Measurements from ENCODE around the gene MET. TPM values are rescaled to one million over a fixed set of nuclear protein-coding genes. Genes with fewer than 3 reads are reported as not detected.
A peak's percentile ranks its signal among the peaks of the same experiment; 100 is the strongest.

MET gene
- total RNA-seq, 1 experiment from 2014 or later, result 5.0 TPM

GRCh38 chr7:116734710-116735109 is 62.7 kb downstream of the MET start:
- Histone ChIP-seq H4K8ac (replicated peaks; ENCODE audit: insufficient read length, low read depth, low read length) (no peak overlapping the region), H2AK5ac (ENCODE audit: insufficient read length, low read length) (no peak overlapping the region), H3K9me3 (ENCODE audit: control insufficient read depth, low read depth, low read length) (no peaks in the 10 kb centered on the region), H4K20me1 (ENCODE audit: control insufficient read depth, insufficient read depth, insufficient read length) (no peaks in the 10 kb centered on the region), H4K91ac (ENCODE audit: insufficient read length, low read depth, low read length) (no peak overlapping the region), H3K56ac (ENCODE audit: insufficient read length, low read depth, low read length) (no peak overlapping the region), H3K27ac (ENCODE audit: insufficient read length, low read depth, low read length) (no peak overlapping the region), H3T11ph (ENCODE audit: low read length) (no peak overlapping the region), H3K14ac (ENCODE audit: insufficient read depth, low read length) (no peak overlapping the region), H3K9ac (ENCODE audit: extremely low read depth, insufficient read length, low read length) (no peak overlapping the region), H3K4ac (ENCODE audit: low read depth, low read length) (no peak overlapping the region), H2BK15ac (ENCODE audit: low read depth, low read length) (no peak overlapping the region), H3K4me2 (ENCODE audit: insufficient read depth, insufficient read length, low read length) (no peak overlapping the region), H3K4me1 (ENCODE audit: insufficient read depth, low read length) (peaks cover 10% of the 10 kb centered on the region; the same call in 1 of the 2 replicates), H2BK5ac (ENCODE audit: insufficient read length, low read length) (no peak overlapping the region), H2BK20ac (ENCODE audit: low read depth, low read length, poor library complexity, severe bottlenecking) (no peak overlapping the region), H3K23ac (ENCODE audit: insufficient read length, low read depth, low read length) (no peak overlapping the region), H2BK120ac (ENCODE audit: low read depth, low read length, poor library complexity, severe bottlenecking) (no peak overlapping the region), H3K27me3 (ENCODE audit: insufficient read depth, low read length) (no peaks in the 10 kb centered on the region), H2BK12ac (ENCODE audit: insufficient read length, low read depth, low read length) (no peak overlapping the region), H2AFZ (ENCODE audit: low read length) (no peak overlapping the region), H3K18ac (ENCODE audit: insufficient read length, low read depth, low read length) (no peak overlapping the region), H3K23me2 (ENCODE audit: insufficient read length, low read depth, low read length, poor library complexity, severe bottlenecking) (no peaks in the 10 kb centered on the region), H3K79me1 (ENCODE audit: insufficient read depth, low read depth, low read length, poor library complexity, severe bottlenecking) (no peaks in the 10 kb centered on the region), H4K5ac (ENCODE audit: insufficient read length, low read depth, low read length) (no peak overlapping the region), H3K79me2 (ENCODE audit: insufficient read depth, low read length) (no peaks in the 10 kb centered on the region)
- no peak for DNase-seq
- H3K36me3 Mint-ChIP-seq (ENCODE audit: insufficient read depth in 1 of 3, low read depth in 3 of 3), result no peaks in the 10 kb centered on the region
- H3K27me3 Mint-ChIP-seq (ENCODE audit: low read depth), result no peaks in the 10 kb centered on the region
- peak overlapping the region in 1 of 3 experiments; percentile 61; a peak in 2 of 7 replicates for H3K27ac Mint-ChIP-seq
- WGBS (ENCODE audit: extremely low coverage, insufficient read length, low lambda C conversion rate), result no CpG with 5 or more reads among the region's 6 CpGs
- no peak overlapping the region for H3K4me3 Mint-ChIP-seq
- no peak for TF ChIP-seq CTCF (conservative IDR thresholded peaks at IDR 0.05)
- no peaks in the 10 kb centered on the region for H3K9me3 Mint-ChIP-seq
- H3K4me1 Mint-ChIP-seq, result peaks cover 43 to 46% of the 10 kb centered on the region in 2 experiments

All from H9 (cell line).